Measurements from ENCODE around the gene ACBD7.

Gene ACBD7

DNA sequence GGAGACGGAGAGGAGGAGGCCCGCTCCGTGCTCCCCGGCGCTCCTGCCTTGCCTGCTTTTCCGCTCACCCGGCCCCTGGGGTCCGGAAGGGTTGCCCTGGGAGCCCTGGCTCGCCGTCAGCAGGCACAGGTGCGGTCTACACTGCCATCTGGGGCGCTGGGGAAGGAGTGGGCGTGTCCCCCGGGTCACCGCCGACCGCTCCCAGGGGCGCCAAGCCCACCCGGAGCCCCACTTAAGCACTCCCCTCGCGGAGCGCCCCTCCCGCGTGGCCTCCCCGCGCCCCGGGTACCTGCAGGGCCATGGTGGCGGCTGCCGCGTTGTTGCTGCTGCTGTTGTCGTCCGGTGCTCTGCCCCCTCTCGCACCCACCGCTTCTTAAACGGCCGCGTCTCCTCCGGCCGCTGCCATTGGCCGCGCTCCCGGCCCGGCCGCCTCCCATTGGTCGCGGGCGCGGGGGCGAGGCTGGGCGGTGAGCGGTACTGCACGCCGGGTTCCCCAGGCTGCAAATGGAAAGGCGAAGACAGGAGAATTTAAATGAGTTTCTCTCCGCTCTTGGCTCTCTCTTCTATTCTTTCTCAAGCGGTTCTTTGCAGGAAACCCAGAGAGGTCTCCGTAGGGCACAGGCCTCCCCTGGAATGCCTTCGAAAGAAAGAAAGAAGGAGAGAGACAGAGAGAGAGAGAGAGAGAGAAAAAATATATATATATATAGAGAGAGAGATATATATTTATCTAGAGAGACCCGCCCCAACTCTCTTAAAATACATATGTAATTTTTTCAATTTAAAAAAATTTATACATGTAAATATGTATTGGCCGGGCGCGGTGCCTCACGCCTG, at the start of gene ACBD7:
TSS of gene ACBD7 (minus strand) at position 349 of the 834 bp plus-strand sequence. CDS start at position 301, 48 bp downstream.
- peak; percentile 75 for DNase-seq

DNA sequence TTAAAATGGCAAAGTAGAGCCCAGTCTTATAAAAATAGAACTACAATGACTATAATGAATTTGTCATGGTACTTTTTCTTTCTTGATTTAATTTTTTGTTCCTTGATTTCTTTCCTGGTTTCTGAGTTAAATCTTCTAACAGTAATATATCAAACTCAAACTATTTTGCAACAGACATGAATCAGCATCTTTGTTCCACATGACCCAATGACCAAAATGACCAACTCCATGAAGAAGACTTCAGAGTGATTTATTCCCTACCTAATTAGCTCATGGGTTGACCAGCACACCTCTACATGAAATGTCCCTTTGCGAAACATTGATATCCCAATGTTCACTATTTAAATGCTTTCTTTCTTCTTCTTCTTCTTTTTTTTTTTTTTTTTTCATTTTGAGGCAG, 49.1 kb upstream of the ACBD7 start:
- DNase-seq, result no peak

DNA sequence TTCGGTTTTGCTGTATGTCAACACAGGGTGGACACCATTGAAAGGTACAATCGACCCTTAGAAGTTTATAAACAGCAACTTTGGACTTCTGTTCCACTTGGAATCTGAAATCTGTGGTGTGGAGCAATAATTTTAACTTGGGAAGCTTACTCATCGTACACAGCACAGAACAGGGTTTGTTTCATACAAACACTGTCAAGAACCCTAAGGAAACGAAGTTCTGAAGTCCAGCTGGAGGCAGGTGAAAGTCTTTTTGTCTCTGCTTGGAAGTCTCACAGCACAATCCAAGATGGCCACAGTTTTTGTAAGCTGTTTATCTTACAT, 48.4 kb upstream of the ACBD7 start:
- no peak for DNase-seq

DNA sequence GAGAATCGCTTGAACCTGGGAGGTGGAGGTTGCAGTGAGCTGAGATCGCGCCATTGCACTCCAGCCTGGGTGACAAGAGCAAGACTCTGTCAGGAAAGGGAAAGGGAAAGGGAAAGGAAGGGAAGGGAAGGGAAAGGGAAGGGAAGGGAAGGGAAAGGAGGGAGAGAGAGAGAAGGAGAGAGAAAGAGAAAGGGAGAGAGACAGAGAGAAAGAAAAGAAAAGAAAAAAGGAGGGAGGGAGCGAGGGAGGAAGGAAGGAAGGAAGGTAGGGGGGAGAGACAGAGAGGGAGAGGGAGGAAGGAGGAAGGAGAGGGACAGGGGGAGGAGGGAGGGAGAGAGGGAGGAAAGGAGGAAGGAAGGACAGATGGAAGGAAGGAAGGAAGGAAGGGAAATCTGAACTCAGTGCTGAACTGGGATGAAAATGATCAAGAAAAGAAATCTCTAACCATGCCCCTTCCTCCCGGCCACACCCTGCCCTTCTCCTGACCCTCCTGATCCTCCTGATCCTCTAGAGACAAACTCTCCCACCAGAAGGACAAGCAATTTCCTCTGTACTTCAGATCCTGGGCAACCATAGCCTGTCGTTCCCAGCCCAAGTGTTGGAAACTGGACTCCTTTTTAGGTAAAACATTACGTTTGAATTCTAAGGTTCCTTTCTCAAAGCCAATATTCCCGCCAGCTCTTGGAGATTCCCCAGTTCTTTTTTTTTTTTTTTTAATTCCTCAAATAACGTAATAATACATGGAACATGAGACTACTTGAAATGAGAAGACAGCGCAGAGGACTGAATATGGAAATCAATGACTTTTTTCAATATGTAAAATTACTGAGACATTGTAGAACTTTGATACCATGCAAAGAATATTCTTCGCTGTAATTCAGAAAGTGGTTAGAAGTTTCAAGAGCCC, 47.8 kb upstream of the ACBD7 start:
- DNase-seq, result no peak

DNA sequence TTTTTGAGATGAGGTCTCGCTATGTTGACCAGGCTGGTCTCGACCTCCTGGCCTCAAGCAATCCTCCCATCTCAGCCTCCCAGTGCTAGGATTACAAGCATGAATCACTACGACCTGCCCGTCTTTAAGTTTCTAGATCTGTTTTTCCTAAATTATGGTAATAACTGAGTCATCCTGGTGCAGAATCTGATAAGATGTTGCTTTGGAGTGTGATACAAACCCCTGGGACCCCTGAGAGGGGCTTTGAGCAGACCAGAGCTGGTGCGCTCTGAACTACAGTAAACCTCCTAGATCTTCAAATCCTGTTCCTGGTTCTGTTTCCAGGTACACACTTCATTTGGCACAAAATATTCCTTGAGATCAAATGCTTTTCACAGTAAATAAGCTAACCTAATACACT, 42.8 kb upstream of the ACBD7 start:
- DNase-seq, result no peak

DNA sequence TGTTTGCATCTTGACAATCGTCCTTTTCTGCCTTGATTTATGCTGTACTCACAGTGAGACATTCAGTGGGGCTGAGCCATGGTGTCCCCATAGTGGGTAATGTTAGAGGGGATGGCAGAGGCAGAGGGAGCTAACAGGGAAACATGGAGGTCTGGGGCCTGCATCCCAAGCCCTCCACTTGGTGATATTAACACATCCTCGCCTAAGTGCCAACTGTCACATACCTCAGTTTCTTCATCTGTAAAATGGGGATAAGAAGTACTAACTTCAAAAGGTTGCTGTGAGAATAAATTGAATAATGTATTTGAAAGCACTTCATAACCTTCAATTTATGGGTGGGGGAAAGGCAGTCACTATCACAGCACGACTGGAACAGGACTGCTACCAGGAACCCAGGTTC, 36.3 kb upstream of the ACBD7 start:
- DNase-seq, result no peak

DNA sequence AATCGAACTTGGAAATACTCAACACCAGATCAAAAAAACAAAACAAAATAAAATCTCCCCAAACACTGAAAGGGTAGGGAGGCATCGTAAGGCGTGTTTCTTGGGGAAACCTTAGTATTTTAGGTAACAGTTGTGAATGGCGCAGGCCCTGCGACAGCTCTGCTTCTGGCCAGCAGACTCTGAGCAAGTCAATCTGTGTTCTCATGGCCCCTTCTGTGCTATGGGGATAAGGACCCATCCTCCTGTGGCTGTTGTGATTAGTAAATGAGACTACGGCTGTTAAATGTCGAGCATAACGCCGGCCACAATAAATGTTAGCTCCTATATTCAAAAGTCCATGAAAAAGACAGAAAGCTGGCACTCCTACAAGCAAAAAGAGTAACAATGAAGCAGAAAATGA, 35.6 kb upstream of the ACBD7 start:
- DNase-seq, result no peak

DNA sequence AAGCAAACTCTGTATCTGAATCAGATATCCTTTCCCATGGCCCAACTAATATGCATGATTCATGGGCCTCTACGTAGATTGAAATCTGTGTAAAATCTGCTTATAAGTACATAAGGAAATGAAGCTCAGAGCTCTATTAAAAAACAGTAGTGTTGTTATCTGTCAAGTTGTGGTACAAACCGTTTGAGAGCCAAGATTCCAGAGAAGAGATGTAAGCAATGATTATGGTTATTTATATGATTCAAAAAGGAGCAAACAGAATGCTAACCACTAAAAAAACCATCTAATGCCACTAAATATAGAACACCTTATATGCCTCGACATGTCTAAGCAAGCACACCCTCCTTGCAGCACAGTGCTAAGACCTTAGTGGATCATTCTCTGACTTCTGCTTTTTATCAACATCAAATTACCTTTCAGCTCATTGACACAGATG, 35.2 kb upstream of the ACBD7 start:
- no peak for DNase-seq

DNA sequence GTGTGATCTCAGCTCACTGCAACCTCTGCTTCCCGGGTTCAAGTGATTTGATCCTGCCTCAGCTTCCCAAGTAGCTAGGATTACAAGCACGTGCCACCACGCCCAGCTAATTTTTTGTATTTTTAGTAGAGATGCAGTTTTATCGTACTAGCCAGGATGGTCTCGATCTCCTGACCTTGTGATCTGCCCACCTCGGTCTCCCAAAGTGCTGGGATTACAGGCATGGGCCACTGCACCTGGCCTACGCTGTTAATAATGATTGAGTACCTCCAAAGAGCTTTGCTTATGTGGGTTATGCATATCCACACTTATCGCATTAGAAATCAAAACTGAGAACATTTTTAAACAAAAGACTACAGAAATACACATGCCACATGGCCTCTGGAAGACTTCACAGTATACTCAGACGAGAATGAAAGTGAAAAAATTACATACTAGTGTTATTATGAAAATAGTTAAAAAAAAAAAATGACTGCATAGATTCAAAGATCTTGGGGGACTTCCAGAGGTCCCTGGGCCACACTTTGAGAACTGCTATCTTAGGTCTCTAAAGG, 34.0 kb upstream of the ACBD7 start:
- no peak for DNase-seq

DNA sequence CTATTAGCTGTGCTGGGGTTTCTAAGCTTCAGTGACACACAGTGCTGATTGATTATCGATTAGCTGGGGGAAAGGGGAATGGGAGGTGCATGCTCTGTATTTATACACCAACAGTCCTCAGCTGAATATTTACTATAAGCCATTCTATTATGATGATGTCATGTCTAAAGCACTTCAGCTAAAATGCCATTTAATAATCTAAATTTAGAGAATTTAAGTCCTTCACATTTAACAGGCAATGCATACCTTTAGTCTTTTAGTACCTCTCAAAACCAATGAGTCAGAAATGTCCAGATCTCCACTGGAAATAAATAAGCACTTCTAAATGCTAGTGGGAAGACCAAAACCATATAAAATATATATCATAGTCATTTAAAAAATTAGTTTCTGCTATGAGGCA, 33.1 kb upstream of the ACBD7 start:
- DNase-seq, result no peak

DNA sequence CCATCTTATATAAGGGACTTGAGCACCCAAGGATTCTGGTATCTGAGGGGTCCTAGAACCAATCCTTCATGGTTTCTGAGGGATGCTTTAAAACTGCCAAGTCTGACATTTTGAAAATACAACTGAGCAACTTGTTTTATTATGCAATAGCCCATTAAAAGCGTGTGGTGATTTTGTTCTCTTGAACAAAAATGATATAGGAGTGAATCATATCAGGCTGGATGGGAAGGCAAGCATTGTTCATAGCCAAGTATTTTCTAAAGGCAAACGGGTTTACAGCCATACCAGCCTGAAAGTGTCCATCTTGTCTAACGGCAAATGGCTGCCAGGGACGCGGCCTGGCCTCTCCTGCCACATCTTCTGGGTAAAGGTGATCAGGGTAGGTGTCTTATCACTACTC, 31.9 kb upstream of the ACBD7 start:
- DNase-seq, result no peak

DNA sequence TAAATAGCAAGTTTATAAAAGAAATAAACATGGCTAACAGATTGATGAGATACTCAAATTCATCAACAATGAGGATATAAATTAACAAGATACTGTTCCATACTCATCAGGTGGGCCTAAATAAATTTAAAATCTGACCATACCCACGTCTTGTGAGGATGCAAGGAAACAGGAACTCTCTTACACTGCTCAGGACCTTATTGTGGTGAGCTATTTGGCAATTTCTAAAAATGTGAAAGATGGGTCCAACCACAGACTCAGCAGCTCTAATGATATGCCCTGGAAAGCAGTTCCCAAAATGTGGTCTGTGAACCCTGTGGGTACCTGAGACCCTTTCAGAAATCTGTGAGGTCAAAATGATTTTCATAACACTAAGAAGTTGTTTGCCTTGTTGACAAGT, 30.0 kb upstream of the ACBD7 start:
- DNase-seq, result no peak

DNA sequence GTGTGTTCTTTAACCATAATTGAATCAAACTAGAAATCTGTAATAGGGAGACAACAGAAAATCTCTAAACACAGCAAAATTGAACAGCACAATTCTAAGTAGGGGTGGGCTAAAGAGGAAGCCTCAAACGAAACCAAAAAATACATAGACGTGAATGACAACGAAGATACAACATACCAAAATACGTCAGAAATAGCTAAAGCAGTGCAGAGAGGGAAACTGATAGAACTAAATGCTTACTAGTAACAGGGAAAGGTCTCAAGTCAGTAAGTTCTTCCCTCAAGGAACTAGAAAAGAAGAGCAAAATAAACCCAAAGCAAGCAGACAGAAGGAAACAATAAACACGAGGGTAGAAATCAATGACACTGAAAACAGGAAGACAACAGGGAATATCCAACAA, 27.6 kb upstream of the ACBD7 start:
- DNase-seq, result no peak

DNA sequence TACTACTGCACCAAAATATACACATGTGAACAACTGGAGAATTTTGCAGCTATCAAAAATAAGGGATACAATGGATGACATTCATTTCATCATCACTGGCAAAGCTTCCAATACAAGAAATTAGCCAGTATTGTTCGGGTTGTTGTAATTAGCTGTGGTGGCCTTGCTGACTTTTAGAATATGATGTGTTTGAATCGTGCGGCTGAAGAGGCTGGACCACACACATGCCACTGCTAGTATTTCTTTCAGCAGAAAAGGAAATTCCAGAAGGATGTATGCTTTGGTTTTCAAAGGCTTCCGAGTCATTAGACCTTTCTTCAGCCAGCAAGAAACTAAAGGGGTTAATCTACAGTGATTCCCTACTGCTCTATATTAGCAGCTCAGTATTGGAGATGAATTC, 25.2 kb upstream of the ACBD7 start:
- no peak for DNase-seq

DNA sequence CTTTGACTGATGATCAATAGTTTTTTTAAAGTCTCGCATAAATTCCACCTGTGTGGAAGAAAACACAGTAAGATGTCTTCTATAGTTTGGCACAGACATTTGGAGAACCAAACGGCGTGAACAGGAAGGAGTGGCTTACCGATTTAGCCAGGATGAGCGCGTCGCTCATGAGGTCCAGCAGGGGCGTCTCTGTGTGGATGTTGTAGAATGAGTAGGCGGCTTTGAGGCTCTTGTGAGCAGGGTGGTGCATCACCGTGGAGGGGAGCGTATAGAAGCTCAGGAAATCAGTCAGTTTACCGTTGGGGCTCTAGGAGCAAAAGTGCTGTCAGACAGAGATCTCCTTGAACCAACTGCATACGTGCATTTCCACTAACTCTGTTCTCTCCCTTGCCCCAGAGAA, 24.1 kb upstream of the ACBD7 start:
- DNase-seq, result no peak

DNA sequence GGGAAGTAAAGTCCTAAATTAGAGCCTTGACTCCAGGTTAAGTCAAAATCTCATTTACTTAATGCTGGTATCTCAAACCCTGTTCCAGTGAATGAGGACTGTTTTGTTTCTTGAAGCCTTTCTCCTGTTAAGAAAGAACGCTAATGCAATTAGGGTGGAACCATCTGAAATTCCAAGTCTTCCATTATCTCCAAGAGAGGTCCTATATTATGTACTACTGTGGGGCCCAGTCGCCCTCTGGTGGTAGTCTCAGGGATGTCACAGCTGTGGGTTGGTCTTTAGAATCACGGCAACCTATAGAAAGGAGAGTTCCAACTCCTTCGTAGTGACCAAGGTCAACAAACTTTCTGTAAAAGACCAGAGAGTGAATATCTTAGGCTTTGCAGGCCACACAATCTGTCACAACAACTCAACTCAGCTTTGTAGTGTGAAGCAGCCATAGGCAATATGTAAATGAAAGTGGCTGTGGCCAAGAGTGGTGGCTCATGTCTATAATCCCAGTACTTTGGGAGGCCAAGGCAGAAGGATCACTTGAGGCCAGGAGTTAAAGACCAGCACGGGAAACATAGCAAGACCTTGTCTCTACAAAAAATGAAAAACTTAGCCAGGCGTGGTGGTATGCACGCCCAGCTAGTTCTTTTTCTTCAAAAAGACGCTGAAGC, 17.9 kb upstream of the ACBD7 start:
- DNase-seq, result peak; percentile 10

DNA sequence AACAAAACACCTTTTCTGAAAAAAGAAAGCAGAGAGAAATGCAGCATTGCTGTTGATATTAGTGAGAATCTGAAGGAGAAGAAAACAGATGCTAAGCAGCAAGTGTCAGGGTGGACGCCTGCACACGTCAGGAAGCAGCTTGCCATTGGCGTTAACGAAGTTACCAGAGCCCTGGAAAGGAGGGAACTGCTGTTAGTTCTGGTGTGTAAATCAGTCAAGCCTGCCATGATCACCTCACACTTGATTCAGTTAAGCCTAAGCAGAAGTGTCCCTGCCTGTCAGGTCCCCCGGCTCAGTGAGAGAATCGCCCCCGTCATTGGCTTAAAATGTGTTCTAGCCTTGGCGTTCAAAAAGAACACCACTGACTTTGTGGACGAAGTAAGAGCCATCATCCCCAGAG, 14.9 kb upstream of the ACBD7 start:
- no peak for DNase-seq

DNA sequence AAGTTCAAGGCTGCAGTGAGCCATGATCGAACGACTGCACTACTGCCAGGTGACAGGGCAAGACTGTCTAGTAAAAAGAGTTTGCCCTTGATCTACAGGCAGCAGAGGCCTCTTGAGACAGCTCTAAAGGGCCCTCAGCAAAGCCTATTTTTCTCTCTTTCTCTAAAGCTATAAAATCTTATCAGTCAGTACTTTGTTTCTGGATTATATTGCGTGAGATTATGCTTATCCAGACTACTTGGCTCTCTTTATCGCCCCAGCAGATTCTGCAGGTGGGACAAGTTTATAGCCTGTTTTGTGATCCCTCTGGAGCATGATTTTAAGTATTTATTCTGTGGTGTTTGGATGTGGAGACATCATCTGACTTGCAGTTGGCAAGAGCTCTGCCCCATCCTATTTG, 11.3 kb upstream of the ACBD7 start:
- no peak for DNase-seq

DNA sequence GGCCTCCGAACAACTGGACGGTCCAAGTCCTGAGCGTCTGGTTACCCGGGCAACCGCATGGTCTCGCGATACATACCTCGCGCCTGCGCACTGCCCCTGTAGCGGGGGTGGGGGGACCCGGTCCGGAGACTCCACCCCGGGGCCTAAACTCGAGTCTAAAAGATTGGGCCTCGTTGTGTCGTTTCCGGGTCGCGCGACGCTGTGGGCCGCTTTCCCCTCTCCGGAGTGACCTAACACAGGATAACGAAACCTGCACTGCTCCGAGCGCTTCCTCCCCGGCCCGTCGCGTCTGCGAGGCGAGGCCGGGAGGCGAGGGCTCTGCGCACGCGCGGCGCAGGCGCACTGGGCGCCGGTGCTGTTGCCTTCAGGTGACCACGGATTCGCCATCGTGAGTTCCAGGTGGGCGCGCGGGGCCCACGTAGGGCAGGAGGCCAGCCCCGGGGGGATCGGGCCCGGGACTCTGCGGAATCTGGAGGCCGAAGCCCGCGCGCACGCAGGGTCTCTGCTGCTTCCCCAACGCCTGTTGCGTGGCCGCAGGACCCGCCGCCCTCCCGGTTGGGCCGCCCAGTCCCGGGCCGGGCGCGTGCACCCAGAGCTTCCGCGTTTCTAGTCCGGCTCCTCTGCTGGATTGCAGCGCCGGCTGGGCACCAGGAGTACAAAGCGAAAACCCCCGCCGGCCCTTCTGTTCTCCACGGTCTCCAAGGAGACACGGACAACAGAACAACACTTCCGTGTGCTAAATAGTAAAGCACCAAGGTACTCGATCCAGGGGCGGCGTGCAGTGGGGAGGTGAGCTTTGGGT, 8.6 kb upstream of the ACBD7 start, which contains the start of gene RPP38:
TSS of gene RPP38 (plus strand) at position 345 of the 802 bp plus-strand sequence. CDS start 5,960 bp downstream, outside the sequence.
- peak; percentile 81 for DNase-seq

DNA sequence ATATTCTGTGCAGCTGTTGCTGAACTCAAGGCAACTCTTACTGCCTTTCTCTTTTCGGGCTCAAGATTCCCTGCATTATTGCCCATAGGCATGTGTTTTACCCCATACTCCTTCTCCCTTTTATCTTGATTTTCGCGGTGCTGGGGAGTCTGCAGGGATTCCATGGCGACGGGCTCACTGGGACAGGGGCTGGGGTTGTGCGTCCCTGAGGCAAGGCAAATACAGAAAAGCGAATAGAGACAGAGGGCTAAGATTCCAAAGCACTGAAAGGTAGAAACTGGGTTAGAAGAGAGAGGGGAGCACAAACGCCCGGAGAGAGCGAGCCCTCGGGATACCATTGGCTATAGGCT, 8.1 kb upstream of the ACBD7 start:
- no peak for DNase-seq

DNA sequence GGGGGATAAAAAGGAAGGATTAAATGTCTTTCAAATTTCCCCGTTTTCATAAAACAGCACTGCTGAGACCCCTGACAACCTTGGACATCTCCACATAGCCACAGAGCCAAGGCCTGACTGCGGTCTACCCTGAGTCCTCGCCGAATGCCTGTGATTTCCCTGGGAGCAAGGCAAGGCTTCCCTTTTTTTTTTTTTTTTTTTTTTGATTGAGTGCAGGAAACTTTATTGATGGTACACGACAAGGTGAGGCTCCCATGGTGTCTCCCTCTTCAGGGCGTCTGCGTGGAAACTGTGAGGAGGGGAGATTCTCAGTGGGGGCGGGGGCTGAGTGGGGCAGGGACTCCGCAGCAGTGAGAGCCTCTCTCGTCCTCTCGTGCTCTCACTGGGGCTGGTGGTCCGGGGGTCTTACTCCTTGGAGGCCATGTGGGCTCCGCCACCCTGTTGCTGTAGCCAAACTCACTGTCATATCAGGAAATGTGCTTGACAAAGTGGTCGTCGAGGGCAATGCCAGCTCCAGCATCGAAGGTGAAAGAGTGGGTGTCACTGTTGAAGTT, 4.4 kb upstream of the ACBD7 start:
- DNase-seq, result no peak

DNA sequence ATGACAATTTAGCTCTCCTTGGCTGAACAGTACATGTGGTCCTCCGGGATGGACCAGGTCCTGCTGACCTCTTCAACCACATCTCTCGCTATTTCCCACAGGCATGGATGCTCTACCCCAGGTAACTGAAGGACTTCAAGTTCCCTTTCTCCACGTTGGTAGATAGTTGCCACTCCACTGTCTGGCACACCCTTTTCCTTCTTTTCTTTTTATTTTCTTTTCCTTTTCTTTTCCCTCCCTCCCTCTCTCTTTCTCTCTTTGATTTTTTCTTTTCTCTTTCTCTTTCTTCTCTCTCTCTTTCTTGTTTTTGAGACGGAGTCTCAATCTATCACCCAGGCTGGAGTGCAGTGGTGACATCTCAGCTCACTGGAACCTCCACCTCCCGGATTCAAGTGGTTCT, 2.8 kb upstream of the ACBD7 start:
- DNase-seq, result no peak
